NCI-H2029 (cell line): Measurements from ENCODE around the gene OR1F1.
"Not testable (repeated sequence)": the region's sequence is repeated elsewhere in the genome, so short reads cannot be mapped to it uniquely, and the experiment has no call there.

Source experiments
- DNase-seq: peaks from one replicate; lab custom pipeline; 2025; lab: John Stamatoyannopoulos, UW

OR1F1 gene

DNA sequence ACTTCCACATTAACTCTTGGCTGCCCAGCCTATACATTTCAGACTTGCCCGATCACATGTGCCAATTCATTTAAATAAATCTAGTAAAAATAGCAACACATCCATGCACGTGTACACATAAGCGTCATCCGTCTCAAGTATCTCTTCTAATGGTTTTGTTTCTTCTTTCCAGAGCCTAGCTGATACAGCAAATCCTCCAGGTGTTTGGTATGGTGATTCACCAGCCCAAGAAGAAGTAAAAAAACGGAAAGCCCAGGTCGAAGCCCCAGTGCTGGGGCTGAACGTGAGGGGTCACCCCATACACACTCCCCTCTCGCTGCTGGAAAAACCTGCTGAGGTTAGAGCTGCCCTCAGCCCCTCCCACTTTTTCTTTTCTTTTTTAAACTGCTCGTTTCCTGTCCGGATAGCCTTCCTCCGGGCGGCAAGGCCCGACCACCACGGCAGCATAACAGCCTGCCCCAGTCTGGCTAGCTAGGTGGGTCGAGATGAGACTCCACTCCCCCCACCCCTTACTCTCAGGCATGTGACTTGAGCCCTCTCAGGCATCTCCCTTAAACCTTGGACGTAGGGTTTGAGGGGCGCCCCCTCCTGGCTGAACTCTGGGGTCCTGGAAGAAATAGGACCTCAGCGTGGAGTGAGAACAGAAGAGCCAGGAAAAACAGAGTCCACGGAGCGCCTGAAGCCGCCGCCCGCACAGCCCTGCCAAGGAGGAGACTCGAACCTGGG lies 13.9 kb upstream of the OR1F1 start:
- no peak for DNase-seq

DNA sequence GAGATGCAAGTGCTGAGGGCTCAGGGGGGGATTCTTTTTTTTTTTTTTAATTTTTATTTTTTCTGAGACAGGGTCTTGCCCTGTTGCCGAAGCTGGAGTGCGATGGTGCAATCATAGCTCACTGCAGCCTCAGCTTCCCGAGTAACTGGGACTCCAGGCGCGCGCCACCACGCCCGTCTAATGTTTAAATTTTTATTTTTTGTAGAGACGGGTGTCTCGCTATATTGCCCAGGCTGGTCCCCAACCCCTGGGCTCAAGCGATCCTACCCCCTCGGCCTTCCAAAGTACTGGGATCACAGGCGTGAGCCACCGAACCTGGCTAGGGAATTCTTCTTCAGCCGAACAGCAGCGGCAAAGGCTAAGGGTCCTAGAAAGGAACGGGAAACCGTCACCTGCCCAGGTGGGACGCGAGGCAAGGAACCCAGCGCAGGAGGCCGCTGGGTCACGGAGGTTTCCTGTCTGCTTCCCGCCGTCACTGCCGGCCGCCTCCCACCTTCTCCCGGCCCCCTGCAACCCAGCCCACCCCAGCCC lies 13.3 kb upstream of the OR1F1 start:
- no peak for DNase-seq

DNA sequence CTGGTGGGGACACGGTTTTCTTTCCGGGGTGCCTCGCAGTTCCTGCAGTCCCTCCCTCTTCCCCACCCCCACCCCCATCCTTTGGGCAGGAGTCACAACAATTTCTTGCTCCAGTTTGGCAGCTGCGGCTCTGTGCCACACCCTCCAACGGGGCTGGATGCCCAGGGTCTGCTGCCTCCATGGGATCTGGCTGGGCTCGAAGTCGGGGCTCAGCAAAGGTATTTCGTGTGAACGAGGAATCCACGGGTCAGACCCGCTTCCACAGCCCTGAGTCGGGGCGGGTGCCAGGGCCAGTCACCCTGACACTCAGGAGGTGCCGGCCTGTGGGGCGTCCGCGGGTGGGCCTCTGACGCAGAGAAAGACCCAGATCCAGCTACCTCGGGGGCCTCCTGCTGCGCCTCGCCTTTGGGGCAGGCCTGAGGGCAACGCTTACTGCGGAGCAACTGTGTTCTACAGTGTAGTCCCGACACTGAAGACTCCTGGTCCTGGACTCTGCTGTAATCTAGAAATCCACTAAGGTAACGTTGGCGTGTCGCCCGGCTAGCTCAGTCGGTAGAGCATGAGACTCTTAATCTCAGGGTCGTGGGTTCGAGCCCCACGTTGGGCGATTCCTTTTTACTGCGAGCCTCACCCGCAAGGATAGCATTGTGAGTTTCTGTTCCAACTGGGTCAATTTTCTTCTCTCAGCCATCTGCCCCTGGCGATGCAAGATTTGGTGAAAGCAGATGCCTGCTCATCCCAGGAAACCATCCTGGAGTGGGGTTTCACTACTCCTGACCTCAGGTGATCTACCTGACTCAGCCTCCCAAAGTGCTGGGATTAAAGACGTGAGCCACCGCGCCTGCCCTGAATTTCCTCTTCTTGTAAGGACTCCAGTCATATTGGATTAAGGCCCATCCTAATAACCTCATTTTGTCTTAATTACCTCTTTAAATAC lies 12.6 kb upstream of the OR1F1 start:
- DNase-seq, result no peak

DNA sequence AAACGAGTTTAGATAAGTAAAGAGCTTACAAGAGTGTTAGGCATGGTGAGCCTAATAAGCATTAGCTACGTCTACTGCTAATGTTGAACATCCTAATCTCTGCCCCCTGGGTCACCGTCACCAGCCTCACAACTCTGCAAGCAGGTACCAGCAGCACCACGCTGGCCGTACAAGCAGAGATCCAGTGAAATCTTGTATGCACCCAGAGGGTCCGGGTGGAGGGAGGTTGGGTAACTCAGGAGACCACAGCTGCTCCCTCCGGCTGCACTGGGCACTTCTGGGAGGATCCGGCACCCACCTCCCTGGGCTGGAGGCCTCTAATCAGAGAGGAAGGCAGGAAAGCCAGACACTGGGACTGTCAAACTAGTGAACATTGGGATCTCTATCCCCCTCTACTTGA lies 8.4 kb upstream of the OR1F1 start:
- DNase-seq, result no peak

DNA sequence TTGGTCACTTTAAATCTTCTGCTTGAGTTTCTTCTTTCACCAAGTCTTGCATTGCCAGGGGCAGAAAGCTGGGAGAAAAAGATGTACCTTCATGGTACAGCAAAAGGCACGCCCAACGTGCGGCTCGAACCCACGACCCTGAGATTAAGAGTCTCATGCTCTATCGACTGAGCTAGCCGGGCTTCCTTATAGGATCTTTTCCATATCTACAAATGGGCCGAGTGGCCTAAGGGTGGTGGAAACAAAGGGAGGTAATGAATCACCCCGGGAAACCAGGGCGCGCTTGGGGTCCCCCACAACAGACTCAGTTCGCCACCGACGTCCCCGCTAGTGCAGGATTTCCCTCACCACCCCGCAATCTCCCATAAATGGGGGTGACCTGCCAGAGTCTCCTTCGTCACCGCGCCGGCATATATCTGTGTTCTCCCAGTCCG lies 7.5 kb upstream of the OR1F1 start:
- DNase-seq, result no peak

DNA sequence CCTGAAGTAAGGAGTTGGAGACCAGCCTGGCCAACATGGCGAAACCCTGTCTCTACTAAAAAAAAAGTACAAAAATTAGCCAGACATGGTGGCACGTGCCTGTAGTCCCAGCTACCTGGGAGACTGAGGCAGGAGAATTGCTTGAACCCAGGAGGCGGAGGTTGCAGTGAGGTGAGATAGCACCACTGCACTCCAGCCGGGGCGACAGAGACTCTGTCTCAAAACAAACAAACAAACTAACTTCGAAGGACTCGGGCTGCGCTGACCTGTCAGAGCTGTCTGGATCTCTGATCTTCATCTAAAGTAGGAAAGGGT lies 5.8 kb upstream of the OR1F1 start:
- DNase-seq, result not testable (repeated sequence)

DNA sequence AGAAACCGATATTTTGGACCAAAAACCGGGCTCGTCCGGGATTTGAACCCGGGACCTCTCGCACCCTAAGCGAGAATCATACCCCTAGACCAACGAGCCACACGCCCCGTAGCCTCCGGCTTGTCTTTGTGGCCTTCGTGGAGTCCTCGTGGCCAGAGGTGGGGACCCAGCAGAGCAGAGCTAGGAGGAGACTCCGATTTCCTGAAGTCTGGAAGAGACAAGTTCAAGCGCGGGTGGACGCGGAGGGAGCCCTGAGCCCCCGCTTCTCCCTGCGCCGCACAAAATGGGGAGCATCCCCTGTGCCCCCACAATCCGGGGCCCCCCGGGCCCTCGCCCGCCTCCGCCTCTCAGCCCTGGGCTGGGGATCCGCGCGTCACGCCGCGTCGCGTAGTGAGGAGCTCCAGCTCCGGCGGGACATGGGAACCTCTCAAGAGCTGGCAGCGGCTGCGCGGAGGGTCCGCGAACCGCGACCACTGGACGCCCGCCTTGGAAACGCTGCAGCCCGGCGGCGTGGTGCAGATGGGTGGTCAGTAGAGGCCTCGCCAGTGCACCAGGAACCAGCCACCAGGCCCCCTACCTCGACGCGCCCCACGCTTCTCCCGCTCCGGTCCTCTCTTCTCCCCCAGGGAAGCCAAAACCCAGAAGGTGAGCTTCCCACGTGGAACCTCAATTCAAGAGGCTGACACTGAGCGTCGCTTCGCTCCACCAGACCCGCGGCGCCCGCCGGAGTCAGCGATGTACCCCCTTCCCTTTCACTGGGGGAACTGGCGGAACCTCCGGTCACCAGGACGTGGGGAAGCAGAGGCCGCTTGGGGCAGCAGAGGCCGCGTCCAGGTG lies 5.2 kb upstream of the OR1F1 start:
- DNase-seq, result no peak

DNA sequence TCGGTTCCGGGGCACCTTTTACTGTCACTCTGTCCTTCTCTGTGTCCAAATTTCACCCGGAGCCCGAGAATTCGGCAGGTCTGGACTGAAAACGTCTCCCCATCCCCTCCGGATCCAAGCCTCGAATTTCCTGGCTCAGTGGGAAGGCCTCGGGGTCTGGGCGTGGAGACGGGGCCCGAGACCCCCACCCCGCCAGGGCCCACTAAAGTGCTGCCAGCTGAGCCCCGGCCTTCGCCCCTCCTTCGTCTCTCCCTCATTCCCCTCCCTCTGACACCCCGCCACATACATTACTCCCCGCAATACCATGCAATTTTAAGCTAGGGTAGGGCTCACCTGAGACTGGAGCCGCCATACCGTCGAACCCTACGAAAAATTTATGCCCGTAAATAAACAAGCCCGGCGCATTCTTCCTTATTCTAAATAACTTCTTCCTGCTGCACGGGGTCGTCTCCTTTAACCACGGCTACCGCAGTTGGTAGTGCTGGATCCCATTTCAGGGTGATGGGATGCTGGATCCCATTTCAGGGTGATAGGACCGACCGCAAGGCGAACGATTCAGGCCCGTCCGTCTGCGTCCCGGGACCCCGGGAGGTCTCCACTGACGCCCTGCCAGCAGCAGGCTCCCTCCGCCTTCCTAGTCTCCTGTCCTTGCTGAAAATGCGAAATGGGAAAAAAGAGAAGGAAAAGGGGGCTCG lies 4.4 kb upstream of the OR1F1 start:
- DNase-seq, result no peak

DNA sequence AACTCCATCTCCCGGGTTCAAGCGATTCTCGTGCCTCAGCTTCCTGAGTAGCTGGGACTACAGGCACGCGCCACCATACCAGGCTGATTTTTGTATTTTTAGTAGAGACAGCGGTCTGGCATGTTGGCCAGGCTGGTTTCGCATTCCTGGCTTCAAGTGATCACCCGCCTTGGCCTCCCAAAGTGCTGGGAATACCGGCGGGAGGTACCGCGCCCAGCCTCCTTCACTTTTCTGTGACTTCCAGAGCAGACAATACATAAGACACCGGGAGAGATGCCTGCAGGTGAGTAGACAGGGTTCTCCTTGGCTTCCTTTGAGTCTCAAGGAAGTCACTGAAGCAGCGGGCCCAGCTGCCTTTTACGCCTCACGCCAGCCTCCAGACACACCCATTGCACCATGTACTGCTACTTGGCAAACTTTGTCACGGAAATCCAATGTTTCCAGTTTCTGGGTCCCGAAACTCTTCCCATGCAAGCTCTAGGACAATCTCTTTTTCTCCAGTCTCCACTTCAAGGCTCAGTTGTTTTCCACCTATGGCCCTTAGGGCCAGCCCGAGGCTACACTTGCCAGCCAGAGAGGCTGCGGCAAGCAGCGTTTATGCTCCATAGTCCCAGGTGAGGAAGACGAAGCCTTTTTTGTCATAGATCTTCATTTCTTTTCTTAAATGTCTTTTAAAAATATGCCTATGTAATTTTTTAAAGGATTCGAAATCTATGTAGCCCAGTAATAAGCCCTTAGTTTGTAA lies 886 bp upstream of the OR1F1 start:
- DNase-seq, result no peak

DNA sequence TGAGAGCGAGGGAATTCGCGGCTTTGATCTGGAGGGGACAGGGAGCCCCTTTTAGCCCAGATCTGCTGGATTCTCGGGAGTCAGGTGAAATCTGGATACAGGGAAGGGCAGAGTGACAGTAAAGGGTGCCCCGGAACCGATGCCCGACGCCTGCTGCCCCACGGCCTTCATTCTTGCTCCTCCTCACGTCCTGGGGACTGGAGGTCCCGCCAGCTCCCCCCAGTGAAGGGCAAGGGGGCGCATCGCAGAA lies 596 bp downstream of the OR1F1 start:
- DNase-seq, result no peak

DNA sequence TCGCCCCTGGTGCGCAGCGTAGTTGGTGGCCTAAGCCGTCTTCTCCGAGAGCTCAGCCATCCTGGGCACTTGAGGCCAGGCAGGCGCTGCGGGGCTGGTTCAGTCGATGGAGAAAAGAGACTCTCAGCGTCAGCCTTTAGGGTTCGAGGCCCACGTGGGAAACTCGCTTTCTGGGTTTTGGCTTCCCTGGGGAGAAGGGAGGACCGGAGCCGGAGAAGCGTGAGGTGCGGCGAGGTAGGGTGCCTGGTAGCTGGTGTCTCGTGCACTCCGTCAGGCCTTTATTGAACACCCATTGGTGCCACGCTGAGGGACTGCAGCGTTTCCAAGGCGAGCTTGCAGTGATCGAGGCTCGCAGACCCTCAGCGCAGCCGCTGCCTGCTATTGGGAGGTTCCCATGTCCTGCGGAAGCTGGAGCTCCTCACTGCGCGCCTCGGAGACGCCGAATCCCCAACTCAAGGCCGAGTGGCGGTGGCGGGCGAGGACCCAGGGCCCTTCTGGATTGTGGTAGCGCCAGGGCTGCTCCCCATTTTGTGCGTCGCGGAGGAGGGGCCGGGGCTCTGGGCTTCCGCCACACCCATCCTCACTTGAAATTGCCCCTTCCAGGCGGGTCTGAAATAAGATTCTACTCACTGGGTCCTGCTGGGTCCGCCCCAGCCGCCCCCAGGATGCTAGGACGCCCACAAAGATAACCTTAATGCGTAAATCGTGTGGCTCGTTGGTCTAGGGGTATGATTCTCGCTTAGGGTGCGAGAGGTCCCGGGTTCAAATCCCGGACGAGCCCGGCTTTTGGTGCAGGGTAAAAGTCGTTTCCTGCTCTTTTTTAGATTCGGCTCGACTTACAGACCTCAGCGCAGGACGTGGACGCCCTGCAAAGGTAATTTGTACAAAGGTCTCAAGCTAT lies 1.2 kb downstream of the OR1F1 start:
- DNase-seq, result no peak

DNA sequence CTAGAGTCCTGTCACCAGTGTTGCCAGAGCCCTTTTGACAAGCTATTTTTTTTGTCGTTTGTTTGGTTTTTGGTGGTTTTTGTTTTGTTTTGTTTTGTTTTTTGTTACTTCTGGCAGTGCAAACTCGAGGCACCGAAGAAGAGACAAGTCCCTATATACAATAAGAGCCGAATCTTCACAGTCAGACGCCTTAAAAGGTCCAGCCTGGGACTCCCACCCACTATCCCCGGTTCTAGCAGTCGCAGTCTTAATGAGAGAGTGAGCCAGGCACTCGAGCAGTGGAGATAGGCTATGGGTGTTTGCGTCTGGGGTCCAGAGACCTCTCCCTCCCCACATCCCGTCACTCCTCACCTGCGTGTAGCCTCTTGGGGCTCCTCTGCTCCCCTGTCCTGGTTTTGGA lies 1.9 kb downstream of the OR1F1 start:
- no peak for DNase-seq

DNA sequence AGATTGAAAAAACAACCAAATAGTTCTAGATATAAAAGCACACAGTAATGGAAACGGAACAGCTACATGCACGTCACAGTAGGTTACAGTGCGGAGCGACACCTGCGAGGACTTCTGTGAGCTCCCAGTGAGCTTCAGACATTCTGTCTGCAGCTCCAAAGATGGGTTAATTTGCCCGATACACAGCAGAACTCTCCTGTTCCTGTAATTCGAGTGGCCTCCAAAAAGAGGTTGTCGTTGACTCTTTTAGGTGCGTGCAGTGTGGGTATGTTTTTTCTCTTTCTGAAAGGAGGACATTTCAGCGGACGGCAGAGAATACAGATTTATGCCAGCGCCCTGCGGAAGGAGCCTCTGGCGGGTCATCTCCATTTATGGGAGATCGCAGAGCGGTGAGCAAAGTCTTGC lies 2.9 kb downstream of the OR1F1 start:
- DNase-seq, result no peak

DNA sequence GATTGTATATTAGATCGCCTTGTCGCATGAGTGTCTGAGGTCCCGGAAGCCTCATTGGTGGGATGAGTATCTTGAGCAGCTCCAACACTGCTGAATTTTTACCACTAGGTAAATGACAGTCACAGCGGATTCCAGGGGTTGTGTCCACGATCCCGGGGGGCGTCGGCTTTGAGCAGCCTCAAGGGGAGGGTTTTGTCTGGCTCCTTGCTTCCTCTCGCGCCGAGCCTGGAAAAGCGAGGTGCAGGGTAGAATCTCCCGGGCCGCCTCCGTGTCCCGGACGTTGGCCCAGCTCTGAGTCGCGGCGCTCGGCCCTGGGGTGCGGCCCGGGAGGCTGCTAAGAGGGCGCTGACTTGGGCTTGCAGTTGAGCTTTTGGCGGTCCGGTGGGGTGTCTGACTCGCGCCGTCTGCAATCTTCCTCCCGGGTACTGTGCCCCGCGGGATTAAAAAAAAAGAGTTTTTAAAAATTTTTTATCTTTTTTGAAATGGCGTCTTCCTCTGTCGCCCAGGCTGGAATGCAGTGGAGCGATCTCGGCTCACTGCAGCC lies 4.5 kb downstream of the OR1F1 start:
- no peak for DNase-seq

DNA sequence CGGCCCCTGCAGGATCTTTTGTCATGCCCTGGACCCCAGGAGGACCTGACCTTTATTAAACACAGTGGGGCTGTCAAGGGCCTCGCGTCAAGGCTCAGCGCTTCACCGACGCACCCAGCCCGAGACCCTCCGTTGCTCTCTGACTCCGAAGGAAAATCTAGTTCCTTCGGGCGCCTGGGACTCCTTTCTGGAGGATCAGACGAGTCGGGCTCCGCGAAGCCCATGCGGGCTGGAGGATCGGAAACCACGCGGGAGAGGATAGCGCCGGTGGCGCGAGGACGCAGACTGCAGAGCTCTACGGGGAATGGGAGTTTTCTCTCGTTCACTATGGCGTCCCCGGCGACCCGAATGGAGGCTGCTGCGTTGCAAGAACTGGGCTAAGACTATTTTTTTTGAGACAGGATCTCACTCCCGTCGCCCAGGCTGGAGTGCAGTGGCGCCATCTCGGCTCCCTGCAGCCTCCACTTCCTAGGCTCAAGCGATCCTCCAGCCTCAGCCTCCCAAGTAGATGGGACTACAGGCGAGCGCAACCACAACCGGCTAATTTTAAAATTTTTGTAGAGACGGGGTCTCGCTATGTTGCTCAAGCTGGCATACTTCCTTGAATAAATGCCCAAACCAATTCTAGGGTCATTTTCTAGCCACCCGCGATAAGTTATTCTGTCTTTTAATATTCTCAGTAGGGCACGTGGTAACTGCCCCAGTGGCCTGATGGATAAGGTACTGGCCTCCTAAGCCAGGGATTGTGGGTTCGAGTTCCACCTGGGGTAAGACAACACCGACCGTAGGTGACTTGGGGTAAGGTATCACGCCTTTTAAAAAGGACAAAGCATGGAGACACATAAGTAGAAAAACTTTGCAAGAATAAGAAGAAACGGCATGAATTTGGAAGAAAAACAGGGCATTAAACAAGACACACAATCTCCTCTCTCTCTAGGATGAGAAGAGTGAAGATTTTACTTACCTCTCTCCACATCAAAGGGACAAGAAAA lies 5.5 kb downstream of the OR1F1 start:
- no peak for DNase-seq

DNA sequence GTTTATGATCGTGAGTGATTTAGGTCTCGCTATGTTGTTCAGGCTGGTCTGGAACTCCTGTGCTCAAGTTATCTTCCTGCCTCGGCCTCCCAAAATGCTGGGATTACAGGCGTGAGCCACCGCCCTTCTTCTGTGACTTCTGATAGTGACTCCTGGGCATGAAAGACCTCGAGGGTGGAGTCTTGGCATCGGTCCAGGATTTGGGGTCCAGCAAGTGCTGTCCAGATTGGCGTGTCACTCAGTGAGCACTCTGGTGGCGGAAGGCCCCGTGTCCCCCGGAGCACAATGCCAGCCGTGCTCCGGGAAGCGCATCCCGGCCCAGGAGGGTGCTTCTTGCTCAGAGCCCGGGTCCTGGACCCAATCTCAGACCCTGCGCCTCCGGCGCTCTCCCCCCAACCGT lies 6.8 kb downstream of the OR1F1 start:
- DNase-seq, result no peak

DNA sequence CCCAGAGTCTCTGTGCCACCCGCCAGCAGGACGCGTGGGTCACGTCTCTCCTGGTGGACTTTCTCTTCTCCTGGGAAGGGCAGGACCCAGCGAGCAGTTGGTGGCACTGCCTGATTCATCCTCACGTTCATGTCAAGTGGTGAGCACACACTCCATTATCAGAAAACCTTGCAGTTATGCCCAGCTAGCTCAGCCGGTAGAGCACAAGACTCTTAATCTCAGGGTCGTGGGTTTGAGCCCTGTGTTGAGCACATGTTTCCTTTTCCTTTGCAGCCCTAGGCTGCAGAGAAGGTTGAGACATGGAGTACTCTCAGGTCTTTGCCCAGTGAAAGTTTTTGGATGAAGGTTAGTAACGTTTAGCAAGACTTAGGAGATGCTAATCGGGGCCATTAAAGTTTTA lies 8.0 kb downstream of the OR1F1 start:
- DNase-seq, result no peak

DNA sequence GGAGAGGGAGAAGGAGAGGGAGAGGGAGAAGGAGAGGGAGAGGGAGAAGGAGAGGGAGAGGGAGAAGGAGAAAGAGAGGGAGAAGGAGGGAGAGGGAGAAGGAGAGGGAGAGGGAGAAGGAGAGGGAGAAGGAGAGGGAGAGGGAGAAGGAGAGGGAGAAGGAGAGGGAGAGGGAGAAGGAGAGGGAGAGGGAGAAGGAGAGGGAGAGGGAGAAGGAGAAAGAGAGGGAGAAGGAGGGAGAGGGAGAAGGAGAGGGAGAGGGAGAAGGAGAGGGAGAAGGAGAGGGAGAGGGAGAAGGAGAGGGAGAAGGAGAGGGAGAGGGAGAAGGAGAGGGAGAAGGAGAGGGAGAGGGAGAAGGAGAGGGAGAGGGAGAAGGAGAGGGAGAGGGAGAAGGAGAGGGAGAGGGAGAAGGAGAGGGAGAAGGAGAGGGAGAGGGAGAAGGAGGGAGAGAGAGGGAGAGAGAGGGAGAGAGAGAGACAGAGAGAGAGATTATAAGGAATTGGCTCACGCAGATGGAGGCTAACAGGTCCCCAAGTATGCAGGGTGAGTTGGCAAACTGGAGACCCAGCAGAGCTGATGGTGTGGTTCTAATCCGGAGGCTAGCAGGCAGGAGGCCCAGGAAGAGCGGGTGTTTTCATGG lies 9.8 kb downstream of the OR1F1 start:
- DNase-seq, result not testable (repeated sequence)
